Progenitor cell of endocrine pancreas (in vitro differentiated cells): Measurements from ENCODE around the gene ABCF2. TPM values are rescaled to one million over a fixed set of nuclear protein-coding genes. Genes with fewer than 3 reads are reported as not detected.
A peak's percentile ranks its signal among the peaks of the same experiment; 100 is the strongest.

Source experiments
- DNase-seq: peaks from one replicate; pipeline ENCODE4 v3.0.0; 2021; ENCODE audit warnings: low spot score; ENCODE audit not compliant: unreplicated experiment
- H3K27ac Mint-ChIP-seq: 2 replicates; pipeline ENCODE4 v1.8.0; 2021; ENCODE audit warnings: mild to moderate bottlenecking, moderate library complexity, mixed read lengths
- H3K27me3 Mint-ChIP-seq: 2 replicates; pipeline ENCODE4 v1.8.0; 2021; ENCODE audit warnings: mixed read lengths
- H3K36me3 Mint-ChIP-seq: 2 replicates; pipeline ENCODE4 v1.8.0; 2022; ENCODE audit warnings: mixed read lengths; ENCODE audit not compliant: insufficient read depth
- H3K4me1 Mint-ChIP-seq: 2 replicates; pipeline ENCODE4 v1.8.0; 2021; ENCODE audit warnings: low read depth, mixed read lengths
- H3K4me3 Mint-ChIP-seq: 2 replicates; pipeline ENCODE4 v1.8.0; 2021; ENCODE audit warnings: low read depth, mild to moderate bottlenecking, moderate library complexity, mixed read lengths
- H3K9me3 Mint-ChIP-seq: 2 replicates; pipeline ENCODE4 v1.8.0; 2021; ENCODE audit warnings: low read depth, mixed read lengths
- CTCF ChIP-seq: fragments of 200-600 bp; sonication (generic); IDR thresholded peaks from one replicate; pipeline ENCODE4 v1.5.0; 2021; ENCODE audit warnings: antibody characterized with exemption, mild to moderate bottlenecking; ENCODE audit not compliant: unreplicated experiment
- total RNA-seq: library from RNA; stranded (reverse); gene quantifications from 2 replicates; pipeline ENCODE4 v1.2.1, GENCODE V29; 2021

The ABCF2 gene
- total RNA-seq, 1 donor from 2014 or later = 55.1 TPM

- no peak for TF ChIP-seq CTCF
- Mint-ChIP-seq H3K27me3 (no peaks in the 10 kb centered on the region), H3K4me3 (peak overlapping the region; percentile 96), H3K9me3 (no peaks in the 10 kb centered on the region), H3K4me1 (peaks cover 19% of the 10 kb centered on the region), H3K36me3 (no peaks in the 10 kb centered on the region), H3K27ac (peak overlapping the region; percentile 98)
- no peak for DNase-seq
Measured at GRCh38 chr7:151232917-151233701, 6.1 kb upstream of the ABCF2 start.

- H3K4me1 Mint-ChIP-seq = peaks cover 24% of the 10 kb centered on the region
- H3K27ac Mint-ChIP-seq = peak within 1 kb of the TSS; percentile 98
- H3K9me3 Mint-ChIP-seq = no peaks in the 10 kb centered on the region
- DNase-seq = peak; percentile 76
- TF ChIP-seq CTCF = no peak
- no peaks in the 10 kb centered on the region for H3K36me3 Mint-ChIP-seq
- peak within 1 kb of the TSS; percentile 96 for H3K4me3 Mint-ChIP-seq
- no peaks in the 10 kb centered on the region for H3K27me3 Mint-ChIP-seq
Measured at GRCh38 chr7:151232091-151232916, 5.3 kb upstream of the ABCF2 start, which contains the start of gene CHPF2. Gene CHPF2 (plus strand): TSS chr7:151232483. CDS start chr7:151234012, 1,529 bp downstream.

- Mint-ChIP-seq H3K27ac (no peak overlapping the region), H3K4me3 (no peak overlapping the region)
- no peak for TF ChIP-seq CTCF
Measured at GRCh38 chr7:151231080-151231479, 4.1 kb upstream of the ABCF2 start.

GRCh38 chr7:151229249-151229648, 2.2 kb upstream of the ABCF2 start:
- peaks cover 10% of the 10 kb centered on the region for H3K36me3 Mint-ChIP-seq
- H3K4me3 Mint-ChIP-seq = no peak overlapping the region
- TF ChIP-seq CTCF = no peak
- DNase-seq = no peak
- no peaks in the 10 kb centered on the region for H3K27me3 Mint-ChIP-seq
- H3K27ac Mint-ChIP-seq = no peak overlapping the region
- H3K9me3 Mint-ChIP-seq = no peaks in the 10 kb centered on the region
- H3K4me1 Mint-ChIP-seq = peaks cover 41% of the 10 kb centered on the region

More at GRCh38 chr7:151231080-151231479, 4.1 kb upstream of the ABCF2 start:
- no peaks in the 10 kb centered on the region for H3K9me3 Mint-ChIP-seq
- H3K4me1 Mint-ChIP-seq = peaks cover 34% of the 10 kb centered on the region
- no peak for DNase-seq
- H3K27me3 Mint-ChIP-seq = no peaks in the 10 kb centered on the region
- H3K36me3 Mint-ChIP-seq = no peaks in the 10 kb centered on the region
